HUES48 (cell line): ENCODE measurements around the gene SULT1C4.

ENCODE experiments used
- H3K27ac ChIP-seq: one replicate; pipeline ENCODE4 v1.7.0; 2013; ENCODE audit warnings: low read depth, low read length, inconsistent platforms
- H3K27me3 ChIP-seq: 2 replicates; pipeline ENCODE4 v1.6.1; 2013; ENCODE audit warnings: mild to moderate bottlenecking, low read length; ENCODE audit not compliant: control insufficient read depth, insufficient read depth
- H3K36me3 ChIP-seq: 2 replicates; pipeline ENCODE4 v1.6.1; 2013; ENCODE audit warnings: low read length; ENCODE audit not compliant: control insufficient read depth, insufficient read depth
- H3K4me1 ChIP-seq: 2 replicates; pipeline ENCODE4 v1.6.1; 2013; ENCODE audit warnings: mild to moderate bottlenecking, low read length; ENCODE audit not compliant: control insufficient read depth, insufficient read depth
- H3K4me3 ChIP-seq: 2 replicates; pipeline ENCODE4 v1.5.1; 2013; ENCODE audit warnings: mild to moderate bottlenecking, low read depth, low read length
- H3K9ac ChIP-seq: 2 replicates; pipeline ENCODE4 v1.6.1; 2013; ENCODE audit warnings: mild to moderate bottlenecking, low read depth, low read length, moderate library complexity
- H3K9me3 ChIP-seq: 2 replicates; pipeline ENCODE4 v1.6.1; 2013; ENCODE audit warnings: low read length; ENCODE audit not compliant: control insufficient read depth, insufficient read depth

SULT1C4 gene

GRCh38 chr2:108393197-108393596, 15.4 kb downstream of the SULT1C4 start:
- Histone ChIP-seq H3K27ac (no peak overlapping the region), H3K9ac (no peak overlapping the region), H3K36me3 (no peaks in the 10 kb centered on the region), H3K4me1 (peaks cover 9% of the 10 kb centered on the region), H3K9me3 (peaks cover 13% of the 10 kb centered on the region), H3K27me3 (no peaks in the 10 kb centered on the region), H3K4me3 (no peak overlapping the region)

GRCh38 chr2:108395155-108395554, 17.4 kb downstream of the SULT1C4 start:
- Histone ChIP-seq H3K9ac (no peak overlapping the region), H3K4me1 (peaks cover 9% of the 10 kb centered on the region), H3K27ac (no peak overlapping the region), H3K27me3 (no peaks in the 10 kb centered on the region), H3K36me3 (no peaks in the 10 kb centered on the region), H3K9me3 (peaks cover 28% of the 10 kb centered on the region), H3K4me3 (no peak overlapping the region)

GRCh38 chr2:108396845-108397244, 19.1 kb downstream of the SULT1C4 start:
- Histone ChIP-seq H3K4me1 (peaks cover 6% of the 10 kb centered on the region), H3K27me3 (no peaks in the 10 kb centered on the region), H3K9ac (no peak overlapping the region), H3K27ac (peak overlapping the region; percentile 35), H3K9me3 (peaks cover 28% of the 10 kb centered on the region), H3K36me3 (no peaks in the 10 kb centered on the region), H3K4me3 (no peak overlapping the region)

GRCh38 chr2:108399479-108399878, 21.7 kb downstream of the SULT1C4 start:
- H3K4me1 ChIP-seq = peaks cover 15% of the 10 kb centered on the region; the same call in 1 of the 2 replicates
- no peaks in the 10 kb centered on the region for H3K36me3 ChIP-seq
- H3K4me3 ChIP-seq = no peak overlapping the region
- H3K27me3 ChIP-seq = no peaks in the 10 kb centered on the region
- H3K9me3 ChIP-seq = peaks cover 24% of the 10 kb centered on the region
- no peak overlapping the region for H3K9ac ChIP-seq
- H3K27ac ChIP-seq = no peak overlapping the region

- Histone ChIP-seq H3K27me3 (no peaks in the 10 kb centered on the region), H3K9ac (no peak overlapping the region), H3K9me3 (peaks cover 43% of the 10 kb centered on the region)
Measured at GRCh38 chr2:108401800-108402199, 24.0 kb downstream of the SULT1C4 start.

GRCh38 chr2:108403494-108403893, 25.7 kb downstream of the SULT1C4 start:
- no peak overlapping the region; the same call in 1 of the 2 replicates for H3K4me3 ChIP-seq
- no peaks in the 10 kb centered on the region for H3K27me3 ChIP-seq
- no peaks in the 10 kb centered on the region for H3K36me3 ChIP-seq
- H3K27ac ChIP-seq = peak overlapping the region; percentile 91
- no peak overlapping the region for H3K9ac ChIP-seq
- H3K4me1 ChIP-seq = peaks cover 12% of the 10 kb centered on the region; the same call in 1 of the 2 replicates
- peaks cover 35% of the 10 kb centered on the region for H3K9me3 ChIP-seq

More at GRCh38 chr2:108401800-108402199, 24.0 kb downstream of the SULT1C4 start:
- no peaks in the 10 kb centered on the region for H3K36me3 ChIP-seq
- H3K4me1 ChIP-seq = peaks cover 12% of the 10 kb centered on the region; the same call in 1 of the 2 replicates
- H3K27ac ChIP-seq = no peak overlapping the region
- H3K4me3 ChIP-seq = no peak overlapping the region

- H3K27me3 ChIP-seq = no peaks in the 10 kb centered on the region
- peaks cover 12% of the 10 kb centered on the region; the same call in 1 of the 2 replicates for H3K4me1 ChIP-seq
- no peak overlapping the region for H3K9ac ChIP-seq
- H3K27ac ChIP-seq = no peak overlapping the region
- peaks cover 23% of the 10 kb centered on the region for H3K9me3 ChIP-seq
- no peaks in the 10 kb centered on the region for H3K36me3 ChIP-seq
- no peak overlapping the region for H3K4me3 ChIP-seq
Measured at GRCh38 chr2:108404784-108405397, 27.1 kb downstream of the SULT1C4 start.

- Histone ChIP-seq H3K4me1 (peaks cover 7% of the 10 kb centered on the region; the same call in 1 of the 2 replicates), H3K9ac (no peak overlapping the region), H3K36me3 (no peaks in the 10 kb centered on the region), H3K27me3 (no peaks in the 10 kb centered on the region), H3K27ac (no peak overlapping the region), H3K9me3 (peaks cover 23% of the 10 kb centered on the region), H3K4me3 (no peak overlapping the region)
Measured at GRCh38 chr2:108407864-108408729, 30.3 kb downstream of the SULT1C4 start.

- Histone ChIP-seq H3K4me3 (no peak overlapping the region), H3K27ac (no peak overlapping the region), H3K4me1 (no peaks in the 10 kb centered on the region), H3K9me3 (peaks cover 17% of the 10 kb centered on the region), H3K9ac (no peak overlapping the region), H3K27me3 (no peaks in the 10 kb centered on the region), H3K36me3 (no peaks in the 10 kb centered on the region)
Measured at GRCh38 chr2:108409768-108410167, 32.0 kb downstream of the SULT1C4 start.

GRCh38 chr2:108412995-108413710, 35.4 kb downstream of the SULT1C4 start:
- no peaks in the 10 kb centered on the region for H3K27me3 ChIP-seq
- H3K36me3 ChIP-seq = no peaks in the 10 kb centered on the region
- H3K9me3 ChIP-seq = no peaks in the 10 kb centered on the region
- H3K9ac ChIP-seq = no peak overlapping the region
- H3K27ac ChIP-seq = no peak overlapping the region
- no peak overlapping the region for H3K4me3 ChIP-seq
- no peaks in the 10 kb centered on the region for H3K4me1 ChIP-seq
